Endodermal cell (in vitro differentiated cells): Measurements from ENCODE around the gene KDM6A. TPM values are rescaled to one million over a fixed set of nuclear protein-coding genes. Genes with fewer than 3 reads are reported as not detected.

Experiments used
- DNase-seq: peaks from one replicate; pipeline ENCODE4 v3.0.0-alpha.2; 2017
- H3K27ac ChIP-seq: 2 replicates; pipeline ENCODE4 v1.5.1; 2013; ENCODE audit warnings: mild to moderate bottlenecking, low read depth, low read length, moderate library complexity
- H3K27me3 ChIP-seq: 2 replicates; pipeline ENCODE4 v1.6.1; 2013; ENCODE audit warnings: mild to moderate bottlenecking, low read length, moderate library complexity; ENCODE audit not compliant: insufficient read depth, control insufficient read depth, poor library complexity, severe bottlenecking
- H3K36me3 ChIP-seq: 2 replicates; pipeline ENCODE4 v1.7.0; 2013; ENCODE audit warnings: mild to moderate bottlenecking, low read length, moderate library complexity; ENCODE audit not compliant: control insufficient read depth, insufficient read depth
- H3K4me1 ChIP-seq: one replicate; pipeline ENCODE4 v1.7.0; 2013; ENCODE audit warnings: low read length; ENCODE audit not compliant: control insufficient read depth, insufficient read depth
- H3K4me3 ChIP-seq: 2 replicates; pipeline ENCODE4 v1.5.1; 2013; ENCODE audit warnings: mild to moderate bottlenecking, low read length, moderate library complexity
- H3K9ac ChIP-seq: 2 replicates; pipeline ENCODE4 v1.6.1; 2013; ENCODE audit warnings: mild to moderate bottlenecking, low read length, moderate library complexity; ENCODE audit not compliant: poor library complexity, severe bottlenecking; ENCODE audit errors: extremely low read depth
- H3K9me3 ChIP-seq: 2 replicates; pipeline ENCODE4 v1.6.1; 2013; ENCODE audit warnings: mild to moderate bottlenecking, low read length, moderate library complexity; ENCODE audit not compliant: control insufficient read depth
- H3K27ac Mint-ChIP-seq: 2 replicates; pipeline ENCODE4 v1.8.0; 2020; ENCODE audit warnings: mixed read lengths
- H3K27me3 Mint-ChIP-seq: 2 replicates; pipeline ENCODE4 v1.8.0; 2021; ENCODE audit warnings: mild to moderate bottlenecking, mixed read lengths; ENCODE audit not compliant: insufficient read depth
- H3K36me3 Mint-ChIP-seq: 2 replicates; pipeline ENCODE4 v1.8.0; 2020; ENCODE audit warnings: low read depth, mixed read lengths
- H3K4me1 Mint-ChIP-seq: 2 replicates; pipeline ENCODE4 v1.8.0; 2020; ENCODE audit warnings: mixed read lengths
- H3K4me3 Mint-ChIP-seq: 2 replicates; pipeline ENCODE4 v1.8.0; 2020; ENCODE audit warnings: mild to moderate bottlenecking, moderate library complexity, mixed read lengths
- H3K9me3 Mint-ChIP-seq: 2 replicates; pipeline ENCODE4 v1.8.0; 2020; ENCODE audit warnings: mild to moderate bottlenecking, mixed read lengths
- WGBS, 2 experiments: methylation state at CpG; one replicate each; pipeline versions ENCODE4 v1.1.5 to v1.1.7; 2013; ENCODE audit warnings: missing lambda C conversion rate in 2 of 2, mixed read lengths in 1 of 2; ENCODE audit not compliant: insufficient coverage in 1 of 2, insufficient read length in 1 of 2; 5-methylcytosine and 5-hydroxymethylcytosine counted together
- total RNA-seq, 2 donors: library from RNA; stranded (reverse); fragmentation: NEBNext Ultra II Directional in 1 of 2; extraction: Animal tissue kit (Norgen Biotek cat#: 25700) in 1 of 2; gene quantifications; 2 replicates in 1 of 2; 3 replicates in 1 of 2; pipeline ENCODE4 v1.2.1, GENCODE V29; 2021
- TF ChIP-seq, protein P1 (sequence below): fragments of 200-600 bp; sonication (generic); conservative IDR thresholded peaks from 2 replicates; pipeline ENCODE4 v1.5.0; 2021; ENCODE audit warnings: antibody characterized with exemption, mild to moderate bottlenecking

Gene KDM6A
- total RNA-seq, 2 donors from 2014 or later: 62.1 to 64.6 TPM

- Histone ChIP-seq H3K9me3 (no peaks in the 10 kb centered on the region), H3K27ac (no peak overlapping the region), H3K9ac (no peak overlapping the region), H3K36me3 (peaks cover 6% of the 10 kb centered on the region), H3K27me3 (no peaks in the 10 kb centered on the region), H3K4me1 (no peaks in the 10 kb centered on the region), H3K4me3 (no peak overlapping the region)
- no peaks in the 10 kb centered on the region for H3K4me1 Mint-ChIP-seq
- H3K27me3 Mint-ChIP-seq: no peaks in the 10 kb centered on the region
- no peak overlapping the region for H3K4me3 Mint-ChIP-seq
- DNase-seq: no peak
- peaks cover 8% of the 10 kb centered on the region for H3K36me3 Mint-ChIP-seq
- peaks cover 41% of the 10 kb centered on the region for H3K9me3 Mint-ChIP-seq
- no peak overlapping the region for H3K27ac Mint-ChIP-seq
- WGBS, 2 experiments: 95% methylated on average over 8 of the region's 8 CpGs; no CpG with 5 or more reads in 1 of the 2 experiments
- TF ChIP-seq, protein P1, sequence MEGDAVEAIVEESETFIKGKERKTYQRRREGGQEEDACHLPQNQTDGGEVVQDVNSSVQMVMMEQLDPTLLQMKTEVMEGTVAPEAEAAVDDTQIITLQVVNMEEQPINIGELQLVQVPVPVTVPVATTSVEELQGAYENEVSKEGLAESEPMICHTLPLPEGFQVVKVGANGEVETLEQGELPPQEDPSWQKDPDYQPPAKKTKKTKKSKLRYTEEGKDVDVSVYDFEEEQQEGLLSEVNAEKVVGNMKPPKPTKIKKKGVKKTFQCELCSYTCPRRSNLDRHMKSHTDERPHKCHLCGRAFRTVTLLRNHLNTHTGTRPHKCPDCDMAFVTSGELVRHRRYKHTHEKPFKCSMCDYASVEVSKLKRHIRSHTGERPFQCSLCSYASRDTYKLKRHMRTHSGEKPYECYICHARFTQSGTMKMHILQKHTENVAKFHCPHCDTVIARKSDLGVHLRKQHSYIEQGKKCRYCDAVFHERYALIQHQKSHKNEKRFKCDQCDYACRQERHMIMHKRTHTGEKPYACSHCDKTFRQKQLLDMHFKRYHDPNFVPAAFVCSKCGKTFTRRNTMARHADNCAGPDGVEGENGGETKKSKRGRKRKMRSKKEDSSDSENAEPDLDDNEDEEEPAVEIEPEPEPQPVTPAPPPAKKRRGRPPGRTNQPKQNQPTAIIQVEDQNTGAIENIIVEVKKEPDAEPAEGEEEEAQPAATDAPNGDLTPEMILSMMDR: no peak
Observed at GRCh38 chrX:44878780-44879179, 5.8 kb downstream of the KDM6A start.

DNA sequence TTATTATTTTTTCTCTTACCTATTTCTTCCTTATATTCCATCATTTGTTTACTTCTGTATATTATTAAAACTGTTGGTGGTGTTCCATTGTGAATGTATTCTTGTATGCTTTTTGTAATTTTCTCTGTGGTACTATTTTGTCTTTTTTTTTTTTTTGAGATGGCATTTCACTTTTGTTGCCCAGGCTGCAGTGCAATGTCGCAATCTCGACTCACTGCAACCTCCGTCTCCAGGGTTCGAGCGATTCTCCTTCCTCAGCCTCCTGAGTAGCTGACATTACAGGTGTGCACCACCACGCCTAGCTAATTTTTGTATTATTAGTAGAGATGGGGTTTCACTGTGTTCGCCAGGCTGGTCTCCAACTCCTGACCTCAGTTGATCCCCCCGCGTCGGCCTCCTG, 8.6 kb downstream of the KDM6A start:
- TF ChIP-seq, protein P1: no peak
- H3K27me3 ChIP-seq: no peaks in the 10 kb centered on the region
- H3K27ac ChIP-seq: no peak overlapping the region
- Mint-ChIP-seq H3K4me3 (no peak overlapping the region), H3K27ac (no peak overlapping the region), H3K27me3 (no peaks in the 10 kb centered on the region), H3K9me3 (peaks cover 48% of the 10 kb centered on the region), H3K36me3 (peaks cover 8% of the 10 kb centered on the region), H3K4me1 (no peaks in the 10 kb centered on the region)
- DNase-seq: no peak
- no peaks in the 10 kb centered on the region for H3K9me3 ChIP-seq
- H3K4me3 ChIP-seq: no peak overlapping the region
- no peak overlapping the region for H3K9ac ChIP-seq
- no peaks in the 10 kb centered on the region for H3K4me1 ChIP-seq
- peaks cover 6% of the 10 kb centered on the region for H3K36me3 ChIP-seq
- 97% methylated on average over 10 of the region's 10 CpGs; no CpG with 5 or more reads in 1 of the 2 experiments for WGBS, 2 experiments

DNA sequence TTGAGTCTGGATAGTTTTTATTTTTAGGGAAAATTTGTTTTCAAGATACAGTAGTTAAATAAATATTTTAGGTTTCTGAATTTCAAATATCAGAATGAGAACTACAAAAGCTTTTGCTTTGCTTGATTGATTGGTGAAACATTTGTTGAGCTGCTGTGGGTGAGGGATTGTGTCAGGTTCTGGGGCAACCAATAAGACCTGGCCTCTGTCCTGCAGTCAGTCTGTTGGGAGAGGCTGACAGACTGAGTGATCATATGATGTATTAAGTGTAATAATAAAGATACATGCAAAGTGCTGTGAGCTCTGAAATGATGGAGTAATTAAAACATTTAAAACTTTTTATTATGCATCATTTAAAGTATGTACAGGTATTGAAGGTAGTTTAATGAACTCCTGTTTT, 9.6 kb downstream of the KDM6A start:
- Mint-ChIP-seq H3K36me3 (peaks cover 8% of the 10 kb centered on the region), H3K27me3 (no peaks in the 10 kb centered on the region), H3K4me1 (no peaks in the 10 kb centered on the region), H3K27ac (no peak overlapping the region), H3K9me3 (peaks cover 56% of the 10 kb centered on the region), H3K4me3 (no peak overlapping the region)
- H3K4me1 ChIP-seq: no peaks in the 10 kb centered on the region
- H3K27me3 ChIP-seq: no peaks in the 10 kb centered on the region
- no peak overlapping the region for H3K27ac ChIP-seq
- no peaks in the 10 kb centered on the region for H3K36me3 ChIP-seq
- H3K9me3 ChIP-seq: no peaks in the 10 kb centered on the region
- TF ChIP-seq, protein P1: no peak
- no peak overlapping the region for H3K9ac ChIP-seq
- no peak for DNase-seq
- no peak overlapping the region for H3K4me3 ChIP-seq
